ENCODE data around the gene AUTS2. TPM values are rescaled to one million over a fixed set of nuclear protein-coding genes. Genes with fewer than 3 reads are reported as not detected.

The AUTS2 gene
- total and polyA plus RNA-seq, 2 experiments from 2014 or later: 32.0 to 91.0 TPM

DNA sequence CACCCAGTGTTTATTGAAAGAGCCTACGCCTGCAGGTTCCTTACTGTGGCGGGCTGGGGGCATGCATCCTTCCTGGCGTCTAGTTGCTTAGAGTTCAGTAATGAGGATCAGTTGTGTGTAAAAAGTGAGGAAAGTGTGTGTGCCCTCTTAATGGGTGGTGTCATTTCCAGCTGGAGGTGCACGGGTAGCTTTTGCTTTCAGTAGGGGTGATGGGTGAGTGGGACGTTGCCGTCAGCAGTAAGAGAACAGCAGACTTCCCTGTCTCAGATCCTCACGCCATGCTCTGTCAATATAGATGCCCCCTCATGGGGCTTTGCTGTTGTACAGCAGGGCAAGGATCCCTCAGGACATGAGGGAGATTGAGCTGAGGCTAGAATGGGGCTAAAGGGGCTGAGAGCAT lies 1181.0 kb downstream of the AUTS2 start:
- Mint-ChIP-seq H3K4me1 (peaks cover 20% of the 10 kb centered on the region; the same call in 2 of the 3 replicates), H3K9me3 (0 out of 3 replicates have a peak, but pooled peaks cover 3% of the 10 kb centered on the region), H3K27me3 (ENCODE audit: insufficient read depth, low read depth, poor library complexity) (peaks cover 3% of the 10 kb centered on the region), H3K36me3 (ENCODE audit: low read depth) (peaks cover 95% of the 10 kb centered on the region), H3K4me3 (no peak overlapping the region), H3K27ac (no peak overlapping the region)
- H3K4me2 ChIP-seq: no peak overlapping the region
- H3K9me2 ChIP-seq (ENCODE audit: insufficient read depth): no peaks in the 10 kb centered on the region
- peaks cover 18% of the 10 kb centered on the region for H4K20me1 ChIP-seq (replicated peaks; ENCODE audit: insufficient read depth)
- H3K36me3 ChIP-seq (ENCODE audit: insufficient read depth): peaks cover 64% of the 10 kb centered on the region
- peaks cover 5% of the 10 kb centered on the region; the same call in 1 of the 2 replicates for H3F3A ChIP-seq (replicated peaks; ENCODE audit: low read depth)
- peaks cover 10% of the 10 kb centered on the region for H3K4me1 ChIP-seq (ENCODE audit: insufficient read depth)
- H3K27ac ChIP-seq (ENCODE audit: low read depth): no peak overlapping the region
- no peaks in the 10 kb centered on the region for H3K27me3 ChIP-seq (ENCODE audit: insufficient read depth)
- DNase-seq (ENCODE audit: low spot score) (no peak), ATAC-seq (no peak)
- peaks cover 1% of the 10 kb centered on the region; the same call in 1 of the 2 replicates for H3K79me2 ChIP-seq (replicated peaks; ENCODE audit: insufficient read depth)
- H2AFZ ChIP-seq: no peak overlapping the region
- no peak for TF ChIP-seq ZNF114 (CRISPR knock-in tag; IDR thresholded peaks at IDR 0.05)
- TF ChIP-seq CREB1 (CRISPR knock-in tag; IDR thresholded peaks at IDR 0.05; ENCODE audit: low read depth): no peak
- TF ChIP-seq, protein P1, sequence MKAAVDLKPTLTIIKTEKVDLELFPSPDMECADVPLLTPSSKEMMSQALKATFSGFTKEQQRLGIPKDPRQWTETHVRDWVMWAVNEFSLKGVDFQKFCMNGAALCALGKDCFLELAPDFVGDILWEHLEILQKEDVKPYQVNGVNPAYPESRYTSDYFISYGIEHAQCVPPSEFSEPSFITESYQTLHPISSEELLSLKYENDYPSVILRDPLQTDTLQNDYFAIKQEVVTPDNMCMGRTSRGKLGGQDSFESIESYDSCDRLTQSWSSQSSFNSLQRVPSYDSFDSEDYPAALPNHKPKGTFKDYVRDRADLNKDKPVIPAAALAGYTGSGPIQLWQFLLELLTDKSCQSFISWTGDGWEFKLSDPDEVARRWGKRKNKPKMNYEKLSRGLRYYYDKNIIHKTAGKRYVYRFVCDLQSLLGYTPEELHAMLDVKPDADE (IDR thresholded peaks at IDR 0.05): no peak
- TF ChIP-seq, protein P2, sequence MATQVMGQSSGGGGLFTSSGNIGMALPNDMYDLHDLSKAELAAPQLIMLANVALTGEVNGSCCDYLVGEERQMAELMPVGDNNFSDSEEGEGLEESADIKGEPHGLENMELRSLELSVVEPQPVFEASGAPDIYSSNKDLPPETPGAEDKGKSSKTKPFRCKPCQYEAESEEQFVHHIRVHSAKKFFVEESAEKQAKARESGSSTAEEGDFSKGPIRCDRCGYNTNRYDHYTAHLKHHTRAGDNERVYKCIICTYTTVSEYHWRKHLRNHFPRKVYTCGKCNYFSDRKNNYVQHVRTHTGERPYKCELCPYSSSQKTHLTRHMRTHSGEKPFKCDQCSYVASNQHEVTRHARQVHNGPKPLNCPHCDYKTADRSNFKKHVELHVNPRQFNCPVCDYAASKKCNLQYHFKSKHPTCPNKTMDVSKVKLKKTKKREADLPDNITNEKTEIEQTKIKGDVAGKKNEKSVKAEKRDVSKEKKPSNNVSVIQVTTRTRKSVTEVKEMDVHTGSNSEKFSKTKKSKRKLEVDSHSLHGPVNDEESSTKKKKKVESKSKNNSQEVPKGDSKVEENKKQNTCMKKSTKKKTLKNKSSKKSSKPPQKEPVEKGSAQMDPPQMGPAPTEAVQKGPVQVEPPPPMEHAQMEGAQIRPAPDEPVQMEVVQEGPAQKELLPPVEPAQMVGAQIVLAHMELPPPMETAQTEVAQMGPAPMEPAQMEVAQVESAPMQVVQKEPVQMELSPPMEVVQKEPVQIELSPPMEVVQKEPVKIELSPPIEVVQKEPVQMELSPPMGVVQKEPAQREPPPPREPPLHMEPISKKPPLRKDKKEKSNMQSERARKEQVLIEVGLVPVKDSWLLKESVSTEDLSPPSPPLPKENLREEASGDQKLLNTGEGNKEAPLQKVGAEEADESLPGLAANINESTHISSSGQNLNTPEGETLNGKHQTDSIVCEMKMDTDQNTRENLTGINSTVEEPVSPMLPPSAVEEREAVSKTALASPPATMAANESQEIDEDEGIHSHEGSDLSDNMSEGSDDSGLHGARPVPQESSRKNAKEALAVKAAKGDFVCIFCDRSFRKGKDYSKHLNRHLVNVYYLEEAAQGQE (IDR thresholded peaks at IDR 0.05; ENCODE audit: unreplicated experiment): no peak
- TF ChIP-seq, protein P3, sequence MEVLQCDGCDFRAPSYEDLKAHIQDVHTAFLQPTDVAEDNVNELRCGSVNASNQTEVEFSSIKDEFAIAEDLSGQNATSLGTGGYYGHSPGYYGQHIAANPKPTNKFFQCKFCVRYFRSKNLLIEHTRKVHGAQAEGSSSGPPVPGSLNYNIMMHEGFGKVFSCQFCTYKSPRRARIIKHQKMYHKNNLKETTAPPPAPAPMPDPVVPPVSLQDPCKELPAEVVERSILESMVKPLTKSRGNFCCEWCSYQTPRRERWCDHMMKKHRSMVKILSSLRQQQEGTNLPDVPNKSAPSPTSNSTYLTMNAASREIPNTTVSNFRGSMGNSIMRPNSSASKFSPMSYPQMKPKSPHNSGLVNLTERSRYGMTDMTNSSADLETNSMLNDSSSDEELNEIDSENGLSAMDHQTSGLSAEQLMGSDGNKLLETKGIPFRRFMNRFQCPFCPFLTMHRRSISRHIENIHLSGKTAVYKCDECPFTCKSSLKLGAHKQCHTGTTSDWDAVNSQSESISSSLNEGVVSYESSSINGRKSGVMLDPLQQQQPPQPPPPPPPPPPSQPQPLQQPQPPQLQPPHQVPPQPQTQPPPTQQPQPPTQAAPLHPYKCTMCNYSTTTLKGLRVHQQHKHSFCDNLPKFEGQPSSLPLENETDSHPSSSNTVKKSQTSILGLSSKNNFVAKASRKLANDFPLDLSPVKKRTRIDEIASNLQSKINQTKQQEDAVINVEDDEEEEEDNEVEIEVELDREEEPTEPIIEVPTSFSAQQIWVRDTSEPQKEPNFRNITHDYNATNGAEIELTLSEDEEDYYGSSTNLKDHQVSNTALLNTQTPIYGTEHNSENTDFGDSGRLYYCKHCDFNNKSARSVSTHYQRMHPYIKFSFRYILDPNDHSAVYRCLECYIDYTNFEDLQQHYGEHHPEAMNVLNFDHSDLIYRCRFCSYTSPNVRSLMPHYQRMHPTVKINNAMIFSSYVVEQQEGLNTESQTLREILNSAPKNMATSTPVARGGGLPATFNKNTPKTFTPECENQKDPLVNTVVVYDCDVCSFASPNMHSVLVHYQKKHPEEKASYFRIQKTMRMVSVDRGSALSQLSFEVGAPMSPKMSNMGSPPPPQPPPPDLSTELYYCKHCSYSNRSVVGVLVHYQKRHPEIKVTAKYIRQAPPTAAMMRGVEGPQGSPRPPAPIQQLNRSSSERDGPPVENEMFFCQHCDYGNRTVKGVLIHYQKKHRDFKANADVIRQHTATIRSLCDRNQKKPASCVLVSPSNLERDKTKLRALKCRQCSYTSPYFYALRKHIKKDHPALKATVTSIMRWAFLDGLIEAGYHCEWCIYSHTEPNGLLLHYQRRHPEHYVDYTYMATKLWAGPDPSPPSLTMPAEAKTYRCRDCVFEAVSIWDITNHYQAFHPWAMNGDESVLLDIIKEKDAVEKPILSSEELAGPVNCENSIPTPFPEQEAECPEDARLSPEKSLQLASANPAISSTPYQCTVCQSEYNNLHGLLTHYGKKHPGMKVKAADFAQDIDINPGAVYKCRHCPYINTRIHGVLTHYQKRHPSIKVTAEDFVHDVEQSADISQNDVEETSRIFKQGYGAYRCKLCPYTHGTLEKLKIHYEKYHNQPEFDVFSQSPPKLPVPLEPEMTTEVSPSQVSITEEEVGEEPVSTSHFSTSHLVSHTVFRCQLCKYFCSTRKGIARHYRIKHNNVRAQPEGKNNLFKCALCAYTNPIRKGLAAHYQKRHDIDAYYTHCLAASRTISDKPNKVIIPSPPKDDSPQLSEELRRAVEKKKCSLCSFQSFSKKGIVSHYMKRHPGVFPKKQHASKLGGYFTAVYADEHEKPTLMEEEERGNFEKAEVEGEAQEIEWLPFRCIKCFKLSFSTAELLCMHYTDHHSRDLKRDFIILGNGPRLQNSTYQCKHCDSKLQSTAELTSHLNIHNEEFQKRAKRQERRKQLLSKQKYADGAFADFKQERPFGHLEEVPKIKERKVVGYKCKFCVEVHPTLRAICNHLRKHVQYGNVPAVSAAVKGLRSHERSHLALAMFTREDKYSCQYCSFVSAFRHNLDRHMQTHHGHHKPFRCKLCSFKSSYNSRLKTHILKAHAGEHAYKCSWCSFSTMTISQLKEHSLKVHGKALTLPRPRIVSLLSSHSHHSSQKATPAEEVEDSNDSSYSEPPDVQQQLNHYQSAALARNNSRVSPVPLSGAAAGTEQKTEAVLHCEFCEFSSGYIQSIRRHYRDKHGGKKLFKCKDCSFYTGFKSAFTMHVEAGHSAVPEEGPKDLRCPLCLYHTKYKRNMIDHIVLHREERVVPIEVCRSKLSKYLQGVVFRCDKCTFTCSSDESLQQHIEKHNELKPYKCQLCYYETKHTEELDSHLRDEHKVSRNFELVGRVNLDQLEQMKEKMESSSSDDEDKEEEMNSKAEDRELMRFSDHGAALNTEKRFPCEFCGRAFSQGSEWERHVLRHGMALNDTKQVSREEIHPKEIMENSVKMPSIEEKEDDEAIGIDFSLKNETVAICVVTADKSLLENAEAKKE (CRISPR knock-in tag; IDR thresholded peaks at IDR 0.05): no peak
- TF ChIP-seq ZNF331 (CRISPR knock-in tag; IDR thresholded peaks at IDR 0.05; ENCODE audit: low read depth): no peak
- TF ChIP-seq EZH2 (IDR thresholded peaks at IDR 0.05; ENCODE audit: low read depth, unreplicated experiment): no peak
- TF ChIP-seq NANOG (IDR thresholded peaks at IDR 0.05; ENCODE audit: borderline replicate concordance): no peak
- TF ChIP-seq, protein P4, sequence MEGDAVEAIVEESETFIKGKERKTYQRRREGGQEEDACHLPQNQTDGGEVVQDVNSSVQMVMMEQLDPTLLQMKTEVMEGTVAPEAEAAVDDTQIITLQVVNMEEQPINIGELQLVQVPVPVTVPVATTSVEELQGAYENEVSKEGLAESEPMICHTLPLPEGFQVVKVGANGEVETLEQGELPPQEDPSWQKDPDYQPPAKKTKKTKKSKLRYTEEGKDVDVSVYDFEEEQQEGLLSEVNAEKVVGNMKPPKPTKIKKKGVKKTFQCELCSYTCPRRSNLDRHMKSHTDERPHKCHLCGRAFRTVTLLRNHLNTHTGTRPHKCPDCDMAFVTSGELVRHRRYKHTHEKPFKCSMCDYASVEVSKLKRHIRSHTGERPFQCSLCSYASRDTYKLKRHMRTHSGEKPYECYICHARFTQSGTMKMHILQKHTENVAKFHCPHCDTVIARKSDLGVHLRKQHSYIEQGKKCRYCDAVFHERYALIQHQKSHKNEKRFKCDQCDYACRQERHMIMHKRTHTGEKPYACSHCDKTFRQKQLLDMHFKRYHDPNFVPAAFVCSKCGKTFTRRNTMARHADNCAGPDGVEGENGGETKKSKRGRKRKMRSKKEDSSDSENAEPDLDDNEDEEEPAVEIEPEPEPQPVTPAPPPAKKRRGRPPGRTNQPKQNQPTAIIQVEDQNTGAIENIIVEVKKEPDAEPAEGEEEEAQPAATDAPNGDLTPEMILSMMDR (conservative IDR thresholded peaks at IDR 0.05; ENCODE audit: low read depth in 2 of 2): no peak
- TF ChIP-seq STAT1 (IDR thresholded peaks at IDR 0.05; ENCODE audit: unreplicated experiment): no peak
- TF ChIP-seq JUNB (IDR thresholded peaks at IDR 0.05; ENCODE audit: unreplicated experiment): no peak
- TF ChIP-seq POLR2AphosphoS5 (IDR thresholded peaks at IDR 0.05; ENCODE audit: low read depth): no peak
- no peak for TF ChIP-seq EZH2phosphoT487 (IDR thresholded peaks at IDR 0.05; ENCODE audit: unreplicated experiment)
- no peak overlapping the region for H3K4me3 ChIP-seq

All from GM23338 (cell line).